H9 (cell line): ENCODE results near the gene PPARD. TPM values are rescaled to one million over a fixed set of nuclear protein-coding genes. Genes with fewer than 3 reads are reported as not detected.
A peak's percentile ranks its signal among the peaks of the same experiment; 100 is the strongest.

Source experiments
- DNase-seq: peaks from one replicate; pipeline ENCODE4 v3.0.0-alpha.2; 2017
- H2AFZ ChIP-seq: one replicate; pipeline ENCODE4 v1.6.1; 2013; ENCODE audit warnings: mild to moderate bottlenecking, low read length, control low read depth, moderate library complexity
- H2AK5ac ChIP-seq: 2 replicates; pipeline ENCODE4 v1.6.1; 2013; ENCODE audit warnings: low read length, control low read depth, mixed read lengths; ENCODE audit not compliant: insufficient read length
- H2BK120ac ChIP-seq: one replicate; pipeline ENCODE4 v1.6.1; 2013; ENCODE audit warnings: low read depth, mild to moderate bottlenecking, low read length, control low read depth, inconsistent platforms; ENCODE audit not compliant: poor library complexity, severe bottlenecking
- H2BK12ac ChIP-seq: 2 replicates; pipeline ENCODE4 v1.6.1; 2013; ENCODE audit warnings: low read length, control low read depth, mixed read lengths, low read depth; ENCODE audit not compliant: insufficient read length
- H2BK15ac ChIP-seq: 2 replicates; pipeline ENCODE4 v1.6.1; 2013; ENCODE audit warnings: low read depth, low read length, control low read depth
- H2BK20ac ChIP-seq: one replicate; pipeline ENCODE4 v1.6.1; 2013; ENCODE audit warnings: low read depth, mild to moderate bottlenecking, low read length, control low read depth, inconsistent platforms; ENCODE audit not compliant: poor library complexity, severe bottlenecking
- H2BK5ac ChIP-seq: 2 replicates; pipeline ENCODE4 v1.6.1; 2013; ENCODE audit warnings: low read length, control low read depth, mixed read lengths; ENCODE audit not compliant: insufficient read length
- H3K14ac ChIP-seq: 2 replicates; pipeline ENCODE4 v1.6.1; 2013; ENCODE audit warnings: low read length, control low read depth; ENCODE audit not compliant: insufficient read depth
- H3K18ac ChIP-seq: 2 replicates; pipeline ENCODE4 v1.6.1; 2013; ENCODE audit warnings: low read depth, mild to moderate bottlenecking, mixed read lengths, low read length, control low read depth; ENCODE audit not compliant: insufficient read length
- H3K23ac ChIP-seq: 2 replicates; pipeline ENCODE4 v1.6.1; 2013; ENCODE audit warnings: low read length, control low read depth, mixed read lengths, low read depth; ENCODE audit not compliant: insufficient read length
- H3K23me2 ChIP-seq: 2 replicates; pipeline ENCODE4 v1.6.1; 2013; ENCODE audit warnings: low read depth, mild to moderate bottlenecking, mixed read lengths, low read length, control low read depth; ENCODE audit not compliant: insufficient read length, poor library complexity, severe bottlenecking
- H3K27ac ChIP-seq: 2 replicates; pipeline ENCODE4 v1.5.1; 2013; ENCODE audit warnings: low read length, control low read depth, mixed read lengths, low read depth; ENCODE audit not compliant: insufficient read length
- H3K27me3 ChIP-seq: 2 replicates; pipeline ENCODE4 v1.6.1; 2013; ENCODE audit warnings: low read length, control low read depth, inconsistent platforms; ENCODE audit not compliant: insufficient read depth
- H3K4ac ChIP-seq: 2 replicates; pipeline ENCODE4 v1.6.1; 2013; ENCODE audit warnings: low read depth, mild to moderate bottlenecking, control low read depth, inconsistent platforms, low read length, moderate library complexity
- H3K4me1 ChIP-seq: 2 replicates; pipeline ENCODE4 v1.6.1; 2013; ENCODE audit warnings: low read length, control low read depth, inconsistent platforms; ENCODE audit not compliant: insufficient read depth
- H3K4me2 ChIP-seq: 2 replicates; pipeline ENCODE4 v1.6.1; 2013; ENCODE audit warnings: low read length, control low read depth, mixed read lengths; ENCODE audit not compliant: insufficient read length, insufficient read depth
- H3K56ac ChIP-seq: 2 replicates; pipeline ENCODE4 v1.6.1; 2013; ENCODE audit warnings: low read depth, mild to moderate bottlenecking, mixed read lengths, low read length, control low read depth; ENCODE audit not compliant: insufficient read length
- H3K79me1 ChIP-seq: 2 replicates; pipeline ENCODE4 v1.6.1; 2013; ENCODE audit warnings: low read depth, mild to moderate bottlenecking, moderate library complexity, low read length, control low read depth, inconsistent platforms; ENCODE audit not compliant: insufficient read depth, poor library complexity, severe bottlenecking
- H3K79me2 ChIP-seq: 2 replicates; pipeline ENCODE4 v1.6.1; 2013; ENCODE audit warnings: low read length, control low read depth, inconsistent platforms; ENCODE audit not compliant: insufficient read depth
- H3K9ac ChIP-seq: 2 replicates; pipeline ENCODE4 v1.6.1; 2013; ENCODE audit warnings: low read length, control low read depth, mixed read lengths; ENCODE audit not compliant: insufficient read length; ENCODE audit errors: extremely low read depth
- H3K9me3 ChIP-seq: one replicate; pipeline ENCODE4 v1.6.1; 2013; ENCODE audit warnings: low read depth, low read length, inconsistent platforms; ENCODE audit not compliant: control insufficient read depth
- H3T11ph ChIP-seq: one replicate; pipeline ENCODE4 v1.6.1; 2013; ENCODE audit warnings: mild to moderate bottlenecking, low read length, control low read depth, inconsistent platforms
- H4K20me1 ChIP-seq: one replicate; pipeline ENCODE4 v1.6.1; 2013; ENCODE audit not compliant: control insufficient read depth, insufficient read length, insufficient read depth
- H4K5ac ChIP-seq: 2 replicates; pipeline ENCODE4 v1.6.1; 2013; ENCODE audit warnings: low read depth, mild to moderate bottlenecking, mixed read lengths, low read length, control low read depth; ENCODE audit not compliant: insufficient read length
- H4K8ac ChIP-seq: replicated peaks from 2 replicates; pipeline ENCODE4 v1.6.1; 2013; ENCODE audit warnings: low read length, control low read depth, mixed read lengths, low read depth; ENCODE audit not compliant: insufficient read length
- H4K91ac ChIP-seq: 2 replicates; pipeline ENCODE4 v1.6.1; 2013; ENCODE audit warnings: low read depth, mild to moderate bottlenecking, moderate library complexity, mixed read lengths, low read length, control low read depth; ENCODE audit not compliant: insufficient read length
- H3K27ac Mint-ChIP-seq, 3 experiments: 2 replicates in 2 of 3; 3 replicates in 1 of 3; pipeline ENCODE4 v1.8.0; 2020 to 2021; ENCODE audit warnings: mixed read lengths in 3 of 3, mild to moderate bottlenecking in 1 of 3, moderate library complexity in 1 of 3
- H3K27me3 Mint-ChIP-seq: 2 replicates; pipeline ENCODE4 v1.8.0; 2021; ENCODE audit warnings: low read depth, mild to moderate bottlenecking, moderate library complexity, mixed read lengths
- H3K36me3 Mint-ChIP-seq, 3 experiments: 2 replicates in 2 of 3; 3 replicates in 1 of 3; pipeline ENCODE4 v1.8.0; 2020 to 2021; ENCODE audit warnings: low read depth in 3 of 3, mixed read lengths in 3 of 3; ENCODE audit not compliant: insufficient read depth in 1 of 3
- H3K4me1 Mint-ChIP-seq, 2 experiments: 2 replicates each; pipeline ENCODE4 v1.8.0; 2020; ENCODE audit warnings: mixed read lengths in 2 of 2
- H3K4me3 Mint-ChIP-seq, 2 experiments: 2 replicates in 1 of 2; 3 replicates in 1 of 2; pipeline ENCODE4 v1.8.0; 2020 to 2021; ENCODE audit warnings: mild to moderate bottlenecking in 2 of 2, mixed read lengths in 2 of 2, moderate library complexity in 1 of 2
- H3K9me3 Mint-ChIP-seq, 2 experiments: 2 replicates in 1 of 2; 3 replicates in 1 of 2; pipeline ENCODE4 v1.8.0; 2020; ENCODE audit warnings: mild to moderate bottlenecking in 2 of 2, mixed read lengths in 2 of 2, moderate library complexity in 1 of 2
- WGBS: extraction: QIAGEN DNeasy Blood & Tissue Kit; methylation state at CpG from one replicate; pipeline ENCODE4 v1.1.7; 2013; ENCODE audit warnings: missing lambda C conversion rate, low lambda C conversion rate, mixed read lengths; ENCODE audit not compliant: insufficient read length; ENCODE audit errors: extremely low coverage; 5-methylcytosine and 5-hydroxymethylcytosine counted together
- total RNA-seq: library from RNA; stranded (reverse); gene quantifications from 2 replicates; pipeline ENCODE4 v1.2.1, GENCODE V29; 2021
- TF ChIP-seq, protein P1 (sequence below): fragments of 200-600 bp; sonication (generic); conservative IDR thresholded peaks from 3 replicates; pipeline ENCODE4 v1.8.0; 2021; ENCODE audit warnings: antibody characterized with exemption, mild to moderate bottlenecking

The PPARD gene
- total RNA-seq, 1 experiment from 2014 or later: 11.7 TPM

DNA sequence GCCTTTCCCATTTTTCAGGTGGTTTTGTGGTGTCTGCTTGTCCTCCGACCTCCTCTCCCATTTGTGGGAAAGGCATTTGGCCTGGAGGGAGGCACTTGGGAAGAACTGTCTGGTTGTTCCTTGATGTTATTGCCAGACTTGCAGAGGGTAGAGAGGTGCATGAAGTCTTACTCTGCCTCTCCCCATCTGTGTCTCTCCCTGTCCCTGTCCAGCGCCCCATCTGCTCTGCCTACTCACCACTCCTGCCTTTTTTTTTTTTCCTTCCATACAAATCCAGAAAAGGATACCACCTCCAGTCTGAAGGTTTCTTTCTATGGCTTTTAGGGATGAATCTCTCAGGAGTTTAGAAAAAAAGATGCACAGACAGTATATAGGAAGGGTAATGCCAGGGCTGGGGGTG lies 19.8 kb downstream of the PPARD start:
- H3K9me3 Mint-ChIP-seq: no peaks in the 10 kb centered on the region

More for the DNA sequence above, 19.8 kb downstream of the PPARD start:
- Histone ChIP-seq H2BK5ac (no peak overlapping the region), H4K8ac (no peak overlapping the region), H2BK120ac (no peak overlapping the region), H3K23ac (no peak overlapping the region), H3K23me2 (no peaks in the 10 kb centered on the region), H3K4ac (no peak overlapping the region), H4K91ac (no peak overlapping the region), H3T11ph (no peak overlapping the region), H3K79me2 (no peaks in the 10 kb centered on the region), H3K4me1 (peaks cover 9% of the 10 kb centered on the region; the same call in 1 of the 2 replicates), H2BK15ac (no peak overlapping the region), H4K5ac (no peak overlapping the region), H3K14ac (no peak overlapping the region), H3K56ac (no peak overlapping the region), H4K20me1 (no peaks in the 10 kb centered on the region), H2AFZ (no peak overlapping the region), H3K4me2 (no peak overlapping the region), H2BK12ac (no peak overlapping the region), H3K9me3 (no peaks in the 10 kb centered on the region), H3K79me1 (no peaks in the 10 kb centered on the region), H3K27ac (no peak overlapping the region), H3K27me3 (no peaks in the 10 kb centered on the region), H3K18ac (no peak overlapping the region), H2AK5ac (no peak overlapping the region), H2BK20ac (no peak overlapping the region), H3K9ac (no peak overlapping the region)
- Mint-ChIP-seq H3K4me1 (peaks cover 36 to 38% of the 10 kb centered on the region in 2 experiments), H3K4me3 (no peak overlapping the region), H3K36me3 (peaks cover 0 to 2% (median 0%) of the 10 kb centered on the region in 3 experiments; a peak in 3 of 7 replicates), H3K27ac (peak overlapping the region in 2 of 3 experiments; percentile 62; a peak in 2 of 7 replicates), H3K27me3 (no peaks in the 10 kb centered on the region)
- WGBS: no CpG with 5 or more reads among the region's 2 CpGs
- DNase-seq: no peak
- TF ChIP-seq, protein P1, sequence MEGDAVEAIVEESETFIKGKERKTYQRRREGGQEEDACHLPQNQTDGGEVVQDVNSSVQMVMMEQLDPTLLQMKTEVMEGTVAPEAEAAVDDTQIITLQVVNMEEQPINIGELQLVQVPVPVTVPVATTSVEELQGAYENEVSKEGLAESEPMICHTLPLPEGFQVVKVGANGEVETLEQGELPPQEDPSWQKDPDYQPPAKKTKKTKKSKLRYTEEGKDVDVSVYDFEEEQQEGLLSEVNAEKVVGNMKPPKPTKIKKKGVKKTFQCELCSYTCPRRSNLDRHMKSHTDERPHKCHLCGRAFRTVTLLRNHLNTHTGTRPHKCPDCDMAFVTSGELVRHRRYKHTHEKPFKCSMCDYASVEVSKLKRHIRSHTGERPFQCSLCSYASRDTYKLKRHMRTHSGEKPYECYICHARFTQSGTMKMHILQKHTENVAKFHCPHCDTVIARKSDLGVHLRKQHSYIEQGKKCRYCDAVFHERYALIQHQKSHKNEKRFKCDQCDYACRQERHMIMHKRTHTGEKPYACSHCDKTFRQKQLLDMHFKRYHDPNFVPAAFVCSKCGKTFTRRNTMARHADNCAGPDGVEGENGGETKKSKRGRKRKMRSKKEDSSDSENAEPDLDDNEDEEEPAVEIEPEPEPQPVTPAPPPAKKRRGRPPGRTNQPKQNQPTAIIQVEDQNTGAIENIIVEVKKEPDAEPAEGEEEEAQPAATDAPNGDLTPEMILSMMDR: no peak
